AG09309 (cell line): ENCODE data around the gene ZFR.

ENCODE experiments used
- DNase-seq: peaks from one replicate; pipeline ENCODE4 v3.0.0-alpha.2; 2010; ENCODE audit warnings: low read depth
- H3K4me3 ChIP-seq: 2 replicates; pipeline ENCODE4 v1.5.1; 2011; ENCODE audit warnings: mild to moderate bottlenecking, low read depth, low read length, moderate library complexity; ENCODE audit not compliant: control insufficient read depth
- CTCF ChIP-seq: IDR thresholded peaks from 2 replicates; pipeline ENCODE4 v1.5.1; 2011; ENCODE audit warnings: mild to moderate bottlenecking, low read depth, low read length, inconsistent platforms; ENCODE audit not compliant: insufficient read depth, control insufficient read depth; ENCODE audit errors: missing control alignments

The ZFR gene

GRCh38 chr5:32387841-32388240 lies 56.7 kb downstream of the ZFR start:
- H3K4me3 ChIP-seq: no peak overlapping the region
- no peak for DNase-seq
- TF ChIP-seq CTCF: no peak

GRCh38 chr5:32387211-32387610 lies 57.3 kb downstream of the ZFR start:
- no peak for TF ChIP-seq CTCF
- DNase-seq: peak; percentile 32
- no peak overlapping the region for H3K4me3 ChIP-seq

- no peak for TF ChIP-seq CTCF
- no peak for DNase-seq
- H3K4me3 ChIP-seq: no peak overlapping the region
Measured at GRCh38 chr5:32384621-32385020, 59.9 kb downstream of the ZFR start.

GRCh38 chr5:32383586-32383985 lies 61.0 kb downstream of the ZFR start:
- no peak for DNase-seq
- no peak overlapping the region for H3K4me3 ChIP-seq
- TF ChIP-seq CTCF: no peak

- H3K4me3 ChIP-seq: no peak overlapping the region
- TF ChIP-seq CTCF: no peak
- no peak for DNase-seq
Measured at GRCh38 chr5:32383065-32383464, 61.5 kb downstream of the ZFR start.

GRCh38 chr5:32379421-32379820 lies 65.1 kb downstream of the ZFR start:
- no peak for DNase-seq
- no peak overlapping the region for H3K4me3 ChIP-seq
- no peak for TF ChIP-seq CTCF

GRCh38 chr5:32378966-32379365 lies 65.6 kb downstream of the ZFR start:
- H3K4me3 ChIP-seq: no peak overlapping the region
- no peak for TF ChIP-seq CTCF
- no peak for DNase-seq
